ENCODE results near the gene ECE1. TPM values are rescaled to one million over a fixed set of nuclear protein-coding genes. Genes with fewer than 3 reads are reported as not detected.

Gene ECE1
- total and polyA plus RNA-seq, 2 donors (not counting 1 experiment from before 2014, with no cell fraction given) = 131 to 138 TPM

DNA sequence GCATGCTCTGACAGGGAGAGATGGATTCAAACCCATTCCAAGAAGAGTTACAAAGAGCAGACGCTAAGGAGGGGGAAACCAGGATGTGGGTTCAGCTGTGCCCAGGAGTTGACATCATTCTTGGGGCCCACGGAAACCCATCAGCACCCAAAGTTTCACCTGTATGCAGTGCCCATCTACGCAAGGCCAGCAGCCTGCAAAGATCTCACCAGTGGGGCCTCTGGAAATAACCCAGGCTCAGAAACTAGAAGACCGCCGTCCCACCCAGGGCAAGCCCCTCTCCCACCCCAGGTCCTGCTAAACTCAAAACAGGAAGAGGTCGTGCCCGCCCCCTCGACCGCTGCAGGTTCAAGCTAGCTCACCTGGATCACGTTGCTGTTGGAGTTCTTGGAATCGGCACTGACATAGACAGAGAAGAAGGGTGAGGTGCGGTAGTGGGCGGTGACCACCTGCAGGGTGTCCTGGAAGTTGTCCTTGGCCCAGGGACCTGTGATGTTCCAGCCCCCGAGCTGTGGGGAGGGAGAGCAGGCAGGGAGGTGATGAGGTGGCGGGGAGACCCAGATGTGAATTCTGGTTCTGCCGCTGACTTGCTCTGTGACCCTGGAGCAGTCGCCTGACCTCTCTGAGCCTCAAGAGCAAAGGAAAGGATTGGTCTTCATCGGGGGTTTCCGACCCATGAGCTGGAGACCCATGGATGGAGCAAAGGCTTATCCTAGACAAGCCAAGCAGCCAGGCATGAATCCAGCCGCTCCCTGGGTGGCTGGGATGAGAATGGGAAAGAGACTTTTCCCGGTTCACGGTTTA, 31.7 kb downstream of the ECE1 start:
- TF ChIP-seq EZH2 (IDR thresholded peaks at IDR 0.05; ENCODE audit: low read length, missing control alignments) = no peak
- TF ChIP-seq, protein P1, sequence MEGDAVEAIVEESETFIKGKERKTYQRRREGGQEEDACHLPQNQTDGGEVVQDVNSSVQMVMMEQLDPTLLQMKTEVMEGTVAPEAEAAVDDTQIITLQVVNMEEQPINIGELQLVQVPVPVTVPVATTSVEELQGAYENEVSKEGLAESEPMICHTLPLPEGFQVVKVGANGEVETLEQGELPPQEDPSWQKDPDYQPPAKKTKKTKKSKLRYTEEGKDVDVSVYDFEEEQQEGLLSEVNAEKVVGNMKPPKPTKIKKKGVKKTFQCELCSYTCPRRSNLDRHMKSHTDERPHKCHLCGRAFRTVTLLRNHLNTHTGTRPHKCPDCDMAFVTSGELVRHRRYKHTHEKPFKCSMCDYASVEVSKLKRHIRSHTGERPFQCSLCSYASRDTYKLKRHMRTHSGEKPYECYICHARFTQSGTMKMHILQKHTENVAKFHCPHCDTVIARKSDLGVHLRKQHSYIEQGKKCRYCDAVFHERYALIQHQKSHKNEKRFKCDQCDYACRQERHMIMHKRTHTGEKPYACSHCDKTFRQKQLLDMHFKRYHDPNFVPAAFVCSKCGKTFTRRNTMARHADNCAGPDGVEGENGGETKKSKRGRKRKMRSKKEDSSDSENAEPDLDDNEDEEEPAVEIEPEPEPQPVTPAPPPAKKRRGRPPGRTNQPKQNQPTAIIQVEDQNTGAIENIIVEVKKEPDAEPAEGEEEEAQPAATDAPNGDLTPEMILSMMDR (conservative IDR thresholded peaks at IDR 0.05 in 1 of 2, IDR thresholded peaks at IDR 0.05 in 1 of 2; ENCODE audit: low read depth in 1 of 2, low read length in 2 of 2) = no peak

DNA sequence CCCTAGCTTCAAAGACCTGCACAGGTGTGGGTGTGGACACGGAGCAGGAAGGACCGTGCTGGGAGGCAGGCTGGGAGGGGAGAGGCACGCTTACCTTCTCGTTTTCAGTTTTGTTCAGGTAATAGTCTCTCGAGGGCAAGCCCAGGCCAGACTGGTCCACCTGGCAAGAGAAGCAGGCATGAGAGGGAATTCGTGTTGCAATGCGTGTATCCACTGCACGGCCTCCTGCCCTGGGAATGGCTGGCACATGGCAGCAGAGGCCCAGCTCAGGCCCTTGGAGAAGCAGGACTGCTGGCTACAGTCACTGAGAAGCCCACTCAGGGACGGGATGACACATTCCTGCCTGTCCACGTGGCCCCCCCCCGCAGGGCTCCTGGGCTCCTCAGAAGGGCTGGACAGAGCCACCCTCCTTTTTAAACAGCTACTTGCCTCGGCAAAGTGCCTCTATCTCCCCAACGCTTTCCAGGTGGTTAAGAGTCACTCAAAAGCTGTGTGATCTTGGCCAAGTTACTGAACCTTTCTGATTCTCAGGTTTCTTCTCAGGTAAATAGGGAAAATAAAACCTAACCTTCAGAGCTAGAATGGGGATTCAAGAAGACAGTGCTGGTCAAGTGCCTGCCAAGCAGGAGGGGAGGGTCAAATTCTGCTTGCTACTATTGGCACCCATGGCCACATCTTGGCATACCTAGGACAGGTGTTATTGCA, 32.7 kb downstream of the ECE1 start:
- TF ChIP-seq, protein P1 (conservative IDR thresholded peaks at IDR 0.05 in 1 of 2, IDR thresholded peaks at IDR 0.05 in 1 of 2; ENCODE audit: low read depth in 1 of 2, low read length in 2 of 2) = no peak
- Histone ChIP-seq H2AFZ (ENCODE audit: low read length) (no peak overlapping the region), H3K4me2 (ENCODE audit: extremely low read depth, insufficient read depth, low read length) (no peak overlapping the region), H3K4me3 (replicated peaks in 1 of 4; ENCODE audit: control extremely low read depth in 1 of 4, insufficient read depth in 1 of 4, low read depth in 3 of 4, low read length in 4 of 4) (no peak overlapping the region), H3K4me1 (ENCODE audit: control insufficient read depth, extremely low read depth, insufficient read depth, low read length) (peaks cover 32% of the 10 kb centered on the region), H3K36me3 (ENCODE audit: control insufficient read depth, insufficient read depth, low read length) (peaks cover 27% of the 10 kb centered on the region), H3K79me2 (ENCODE audit: control insufficient read depth, insufficient read depth, low read length) (peaks cover 3% of the 10 kb centered on the region), H3K9ac (ENCODE audit: insufficient read depth, low read length) (no peak overlapping the region), H3K27ac (ENCODE audit: insufficient read depth, low read length) (no peak overlapping the region), H3K9me3 (ENCODE audit: control insufficient read depth, insufficient read depth, low read depth, low read length) (no peaks in the 10 kb centered on the region), H3K27me3 (ENCODE audit: control insufficient read depth, insufficient read depth, low read length) (no peaks in the 10 kb centered on the region), H4K20me1 (ENCODE audit: control insufficient read depth, extremely low read depth, insufficient read depth, low read length) (no peaks in the 10 kb centered on the region)
- no peak for DNase-seq (ENCODE audit: low read depth in 2 of 2)

More for the DNA sequence above, 31.7 kb downstream of the ECE1 start:
- peaks cover 27% of the 10 kb centered on the region for H3K36me3 ChIP-seq (ENCODE audit: control insufficient read depth, insufficient read depth, low read length)
- no peak overlapping the region for H3K4me2 ChIP-seq (ENCODE audit: extremely low read depth, insufficient read depth, low read length)
- no peak for DNase-seq (ENCODE audit: low read depth in 2 of 2)
- no peak overlapping the region for H3K9ac ChIP-seq (ENCODE audit: insufficient read depth, low read length)
- H3K27me3 ChIP-seq (ENCODE audit: control insufficient read depth, insufficient read depth, low read length) = no peaks in the 10 kb centered on the region
- no peak overlapping the region for H2AFZ ChIP-seq (ENCODE audit: low read length)
- no peaks in the 10 kb centered on the region for H3K9me3 ChIP-seq (ENCODE audit: control insufficient read depth, insufficient read depth, low read depth, low read length)
- no peak overlapping the region for H3K27ac ChIP-seq (ENCODE audit: insufficient read depth, low read length)
- H3K4me3 ChIP-seq (replicated peaks in 1 of 4; ENCODE audit: control extremely low read depth in 1 of 4, insufficient read depth in 1 of 4, low read depth in 3 of 4, low read length in 4 of 4) = no peak overlapping the region
- H3K79me2 ChIP-seq (ENCODE audit: control insufficient read depth, insufficient read depth, low read length) = peaks cover 3% of the 10 kb centered on the region
- H3K4me1 ChIP-seq (ENCODE audit: control insufficient read depth, extremely low read depth, insufficient read depth, low read length) = peaks cover 38% of the 10 kb centered on the region
- no peaks in the 10 kb centered on the region for H4K20me1 ChIP-seq (ENCODE audit: control insufficient read depth, extremely low read depth, insufficient read depth, low read length)

- Histone ChIP-seq H3K9me3 (ENCODE audit: control insufficient read depth, insufficient read depth, low read depth, low read length) (no peaks in the 10 kb centered on the region), H3K9ac (ENCODE audit: insufficient read depth, low read length) (no peak overlapping the region), H2AFZ (ENCODE audit: low read length) (no peak overlapping the region), H3K27me3 (ENCODE audit: control insufficient read depth, insufficient read depth, low read length) (no peaks in the 10 kb centered on the region), H3K36me3 (ENCODE audit: control insufficient read depth, insufficient read depth, low read length) (peaks cover 29% of the 10 kb centered on the region), H3K4me3 (replicated peaks in 1 of 4; ENCODE audit: control extremely low read depth in 1 of 4, insufficient read depth in 1 of 4, low read depth in 3 of 4, low read length in 4 of 4) (no peak overlapping the region), H4K20me1 (ENCODE audit: control insufficient read depth, extremely low read depth, insufficient read depth, low read length) (no peaks in the 10 kb centered on the region), H3K79me2 (ENCODE audit: control insufficient read depth, insufficient read depth, low read length) (peaks cover 3% of the 10 kb centered on the region), H3K4me1 (ENCODE audit: control insufficient read depth, extremely low read depth, insufficient read depth, low read length) (peaks cover 32% of the 10 kb centered on the region), H3K27ac (ENCODE audit: insufficient read depth, low read length) (no peak overlapping the region), H3K4me2 (ENCODE audit: extremely low read depth, insufficient read depth, low read length) (no peak overlapping the region)
- DNase-seq (ENCODE audit: low read depth in 2 of 2) = no peak
- TF ChIP-seq EZH2 (IDR thresholded peaks at IDR 0.05; ENCODE audit: low read length, missing control alignments) = no peak
- TF ChIP-seq, protein P1 (conservative IDR thresholded peaks at IDR 0.05 in 1 of 2, IDR thresholded peaks at IDR 0.05 in 1 of 2; ENCODE audit: low read depth in 1 of 2, low read length in 2 of 2) = no peak
Observed at GRCh38 chr1:21256776-21257175, 33.5 kb downstream of the ECE1 start.
